ENCODE data around the gene COL20A1. TPM values are rescaled to one million over a fixed set of nuclear protein-coding genes. Genes with fewer than 3 reads are reported as not detected.

COL20A1 gene
- total and polyA plus RNA-seq, 9 donors: 0.10 to 0.54 (median 0.25) TPM; not detected in 5

DNA sequence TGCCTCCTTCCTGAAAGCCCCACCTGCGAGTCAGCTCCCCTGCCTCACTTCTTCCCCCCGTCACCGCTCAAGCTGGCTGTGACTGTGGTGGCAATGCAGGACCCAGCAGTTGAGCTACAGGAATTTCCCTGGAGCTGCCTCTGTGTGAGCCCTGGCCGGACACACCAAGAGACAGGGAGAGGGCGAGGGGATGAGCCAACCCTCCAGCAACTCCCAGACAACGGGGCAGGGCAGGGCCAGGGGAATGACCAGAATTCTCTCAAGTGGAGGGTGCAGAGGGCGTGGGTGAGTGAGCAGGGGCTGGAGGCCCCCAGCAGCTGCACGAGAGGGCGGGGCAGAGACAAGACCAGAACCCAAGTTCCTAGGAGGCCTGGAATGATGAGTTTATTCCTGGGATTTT lies 25.3 kb upstream of the COL20A1 start:
- H3K4me3 ChIP-seq: no peak overlapping the region
- intact Hi-C loops (cut with DNase I): no loop called here
- peaks cover 2% of the 10 kb centered on the region for H3K4me1 ChIP-seq (ENCODE audit: insufficient read depth)
- no peaks in the 10 kb centered on the region for H3K36me3 ChIP-seq
- H3K27ac ChIP-seq: no peak overlapping the region
- no peaks in the 10 kb centered on the region for H3K9me3 ChIP-seq
- no peak for DNase-seq
- TF ChIP-seq POLR2A (IDR thresholded peaks at IDR 0.05) (no peak), EP300 (IDR thresholded peaks at IDR 0.05) (no peak), CTCF (IDR thresholded peaks at IDR 0.05) (no peak)
- WGBS, 3 donors: 60 to 72% (median 64%) methylated on average over 9 of the region's 9 CpGs
- H3K27me3 ChIP-seq: no peaks in the 10 kb centered on the region

- DNase-seq: no peak
- WGBS, 3 donors: 47 to 56% (median 50%) methylated on average over 7 of the region's 7 CpGs
- no peaks in the 10 kb centered on the region for H3K36me3 ChIP-seq
- no peak overlapping the region for H3K4me3 ChIP-seq
- intact Hi-C loops (cut with DNase I): no loop called here
- no peaks in the 10 kb centered on the region for H3K9me3 ChIP-seq
- H3K4me1 ChIP-seq (ENCODE audit: insufficient read depth): peaks cover 2% of the 10 kb centered on the region
- H3K27ac ChIP-seq: no peak overlapping the region
- TF ChIP-seq EP300 (IDR thresholded peaks at IDR 0.05) (no peak), CTCF (IDR thresholded peaks at IDR 0.05) (no peak), POLR2A (IDR thresholded peaks at IDR 0.05) (no peak)
- no peaks in the 10 kb centered on the region for H3K27me3 ChIP-seq
Observed at GRCh38 chr20:63268256-63268655, 24.7 kb upstream of the COL20A1 start.

GRCh38 chr20:63268671-63269439 lies 24.1 kb upstream of the COL20A1 start:
- WGBS, 3 donors: 7 to 21% (median 9%) methylated on average over 18 of the region's 18 CpGs
- Histone ChIP-seq H3K4me1 (ENCODE audit: insufficient read depth) (peaks cover 4% of the 10 kb centered on the region), H3K9me3 (no peaks in the 10 kb centered on the region), H3K36me3 (no peaks in the 10 kb centered on the region), H3K27ac (no peak overlapping the region), H3K4me3 (no peak overlapping the region), H3K27me3 (no peaks in the 10 kb centered on the region)
- intact Hi-C loops (cut with DNase I): no loop called here
- DNase-seq: no peak
- TF ChIP-seq CTCF (IDR thresholded peaks at IDR 0.05) (no peak), EP300 (IDR thresholded peaks at IDR 0.05) (no peak), POLR2A (IDR thresholded peaks at IDR 0.05) (no peak)

DNA sequence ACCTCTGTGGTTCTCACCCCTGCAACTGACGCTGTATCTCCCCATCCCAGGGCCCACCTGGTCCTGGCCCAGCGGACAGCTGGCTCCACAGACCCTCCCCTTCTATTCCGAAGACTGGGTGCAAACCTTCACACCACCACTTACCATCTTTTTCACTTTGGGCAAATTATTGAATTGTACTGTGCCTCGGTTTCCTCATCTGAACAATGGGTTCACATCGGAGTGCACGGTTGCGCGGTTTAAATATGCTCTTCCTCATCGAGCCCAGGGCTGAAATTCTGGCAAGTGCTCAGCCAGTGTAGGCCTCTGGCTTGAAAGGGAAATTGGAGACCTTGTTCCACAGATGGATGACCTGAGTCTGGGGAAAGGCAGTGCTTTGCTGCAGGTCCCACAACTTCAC lies 23.3 kb upstream of the COL20A1 start:
- Histone ChIP-seq H3K4me3 (no peak overlapping the region), H3K36me3 (no peaks in the 10 kb centered on the region), H3K27ac (no peak overlapping the region), H3K27me3 (no peaks in the 10 kb centered on the region), H3K9me3 (no peaks in the 10 kb centered on the region), H3K4me1 (ENCODE audit: insufficient read depth) (peaks cover 8% of the 10 kb centered on the region)
- no peak for DNase-seq
- TF ChIP-seq POLR2A (IDR thresholded peaks at IDR 0.05) (no peak), EP300 (IDR thresholded peaks at IDR 0.05) (no peak)
- intact Hi-C loops (cut with DNase I): no loop called here
- WGBS, 3 donors: 82 to 92% (median 91%) methylated on average over 9 of the region's 9 CpGs

DNA sequence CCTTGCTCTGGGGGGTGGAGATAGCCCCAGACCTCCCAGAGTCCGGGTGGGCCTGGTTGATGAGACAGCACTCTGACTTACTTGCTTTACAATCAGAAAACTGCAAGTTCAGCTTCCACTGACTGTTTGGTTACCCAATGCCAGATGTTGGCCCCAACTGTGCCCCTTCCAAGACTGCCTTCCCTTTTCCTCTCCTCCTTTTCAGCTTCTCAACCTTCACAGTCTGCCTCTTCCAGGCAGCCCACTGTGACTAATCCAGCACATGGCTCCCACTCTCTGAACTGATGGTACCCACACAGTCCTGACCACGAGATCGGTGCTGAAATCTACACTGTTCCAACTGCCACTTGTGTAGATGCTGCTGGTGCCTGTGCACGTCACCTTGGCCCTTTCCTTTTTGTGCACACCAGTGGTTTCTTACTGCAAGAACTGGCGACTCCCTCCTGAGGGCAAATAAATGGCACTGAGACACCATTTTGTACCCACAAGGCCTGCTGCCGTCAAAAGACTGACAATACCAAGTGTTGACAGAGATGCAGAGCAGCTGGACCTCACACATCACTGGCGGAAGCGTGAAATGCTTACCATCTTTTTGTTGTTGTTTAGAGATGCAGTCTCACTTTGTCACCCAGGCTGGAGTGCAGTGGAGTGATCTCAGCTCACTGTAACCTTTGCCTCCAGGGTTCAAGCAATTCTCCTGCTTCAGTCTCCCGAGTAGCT lies 22.2 kb upstream of the COL20A1 start:
- Histone ChIP-seq H3K9me3 (no peaks in the 10 kb centered on the region), H3K36me3 (no peaks in the 10 kb centered on the region), H3K4me3 (no peak overlapping the region), H3K27ac (no peak overlapping the region), H3K4me1 (ENCODE audit: insufficient read depth) (peaks cover 8% of the 10 kb centered on the region), H3K27me3 (no peaks in the 10 kb centered on the region)
- TF ChIP-seq CTCF (IDR thresholded peaks at IDR 0.05) (no peak), POLR2A (IDR thresholded peaks at IDR 0.05) (no peak), EP300 (IDR thresholded peaks at IDR 0.05) (no peak)
- intact Hi-C loops (cut with DNase I): no loop called here
- no peak for DNase-seq
- WGBS, 3 donors: 83 to 87% (median 86%) methylated on average over 9 of the region's 9 CpGs
